GM23338 (cell line): ENCODE data around the gene MAFF. TPM values are rescaled to one million over a fixed set of nuclear protein-coding genes. Genes with fewer than 3 reads are reported as not detected.

Source experiments
- ATAC-seq: fragments of 200-7000 bp; cut with Tn5 transposase; 3 replicates; pipeline ENCODE4 v1.9.1; 2020
- DNase-seq: peaks from one replicate; pipeline ENCODE4 v3.0.0-alpha.2; 2015; ENCODE audit warnings: low spot score
- H2AFZ ChIP-seq: fragments of 200-600 bp; sonication (generic); 2 replicates; pipeline ENCODE4 v1.8.0; 2016; ENCODE audit warnings: antibody characterized with exemption, mild to moderate bottlenecking, moderate library complexity
- H3F3A ChIP-seq: fragments of 200-600 bp; sonication (generic); replicated peaks from 2 replicates; pipeline ENCODE4 v1.8.0; 2017; ENCODE audit warnings: antibody characterized with exemption, mixed run types, low read depth
- H3K27ac ChIP-seq: fragments of 200-600 bp; sonication (generic); 2 replicates; pipeline ENCODE4 v1.6.1; 2016; ENCODE audit warnings: low read depth
- H3K27me3 ChIP-seq: fragments of 200-600 bp; sonication (generic); 2 replicates; pipeline ENCODE4 v1.8.0; 2016; ENCODE audit warnings: mild to moderate bottlenecking, mixed run types, moderate library complexity; ENCODE audit not compliant: insufficient read depth
- H3K36me3 ChIP-seq: fragments of 200-600 bp; sonication (generic); 2 replicates; pipeline ENCODE4 v1.8.0; 2016; ENCODE audit warnings: mild to moderate bottlenecking; ENCODE audit not compliant: insufficient read depth
- H3K4me1 ChIP-seq: fragments of 200-600 bp; sonication (generic); 2 replicates; pipeline ENCODE4 v1.8.0; 2016; ENCODE audit warnings: mild to moderate bottlenecking, moderate library complexity; ENCODE audit not compliant: insufficient read depth
- H3K4me2 ChIP-seq: fragments of 200-600 bp; sonication (generic); 2 replicates; pipeline ENCODE4 v1.7.1; 2017; ENCODE audit warnings: mixed run types
- H3K4me3 ChIP-seq: fragments of 200-600 bp; sonication (generic); 2 replicates; pipeline ENCODE4 v1.6.1; 2016; ENCODE audit warnings: mixed run types
- H3K79me2 ChIP-seq: fragments of 200-600 bp; sonication (generic); replicated peaks from 2 replicates; pipeline ENCODE4 v1.8.0; 2017; ENCODE audit warnings: mild to moderate bottlenecking; ENCODE audit not compliant: insufficient read depth
- H3K9me2 ChIP-seq: fragments of 200-600 bp; sonication (generic); 2 replicates; pipeline ENCODE4 v1.8.0; 2017; ENCODE audit not compliant: insufficient read depth
- H4K20me1 ChIP-seq: fragments of 200-600 bp; sonication (generic); replicated peaks from 2 replicates; pipeline ENCODE4 v1.8.0; 2017; ENCODE audit warnings: mild to moderate bottlenecking; ENCODE audit not compliant: insufficient read depth
- H3K27ac Mint-ChIP-seq: 2 replicates; pipeline ENCODE4 v1.8.0; 2020; ENCODE audit warnings: inconsistent platforms, mild to moderate bottlenecking, moderate library complexity, mixed read lengths
- H3K27me3 Mint-ChIP-seq: 3 replicates; pipeline ENCODE4 v1.8.0; 2022; ENCODE audit warnings: low read depth, mild to moderate bottlenecking, moderate library complexity, mixed read lengths, inconsistent platforms; ENCODE audit not compliant: insufficient read depth, poor library complexity
- H3K36me3 Mint-ChIP-seq: 3 replicates; pipeline ENCODE4 v1.8.0; 2021; ENCODE audit warnings: low read depth, mild to moderate bottlenecking, inconsistent platforms, moderate library complexity, mixed read lengths
- H3K4me1 Mint-ChIP-seq: 3 replicates; pipeline ENCODE4 v1.8.0; 2020; ENCODE audit warnings: mild to moderate bottlenecking, inconsistent platforms, mixed read lengths
- H3K4me3 Mint-ChIP-seq: 3 replicates; pipeline ENCODE4 v1.8.0; 2021; ENCODE audit warnings: moderate library complexity, mild to moderate bottlenecking, inconsistent platforms, mixed read lengths
- H3K9me3 Mint-ChIP-seq: 3 replicates; pipeline ENCODE4 v1.8.0; 2020; ENCODE audit warnings: moderate library complexity, mild to moderate bottlenecking, inconsistent platforms, mixed read lengths
- EZH2 ChIP-seq: fragments of 200-600 bp; sonication (generic); IDR thresholded peaks from one replicate; pipeline ENCODE4 v1.8.0; 2017; ENCODE audit warnings: antibody characterized with exemption, mild to moderate bottlenecking, low read depth; ENCODE audit not compliant: unreplicated experiment
- EZH2phosphoT487 ChIP-seq: fragments of 200-600 bp; sonication (generic); IDR thresholded peaks from one replicate; pipeline ENCODE4 v1.8.1; 2018; ENCODE audit warnings: antibody characterized with exemption; ENCODE audit not compliant: unreplicated experiment
- JUNB ChIP-seq: IDR thresholded peaks from one replicate; pipeline ENCODE4 v1.6.1; 2016; ENCODE audit warnings: antibody characterized with exemption; ENCODE audit not compliant: unreplicated experiment
- POLR2AphosphoS5 ChIP-seq: IDR thresholded peaks from 2 replicates; pipeline ENCODE4 v1.6.1; 2016; ENCODE audit warnings: antibody characterized with exemption, low read depth
- STAT1 ChIP-seq: IDR thresholded peaks from one replicate; pipeline ENCODE4 v1.6.1; 2016; ENCODE audit warnings: antibody characterized with exemption; ENCODE audit not compliant: unreplicated experiment
- ZNF114 ChIP-seq: fragments of 250-450 bp; sonication (Bioruptor Pico); IDR thresholded peaks from 2 replicates; pipeline ENCODE4 v1.5.0; 2020; ENCODE audit warnings: mild to moderate bottlenecking, moderate library complexity
- polyA plus RNA-seq: library from polyadenylated mRNA; unstranded; fragments of >200 nt; fragmentation: Nextera tagmentation; extraction: Ambion mirVana; gene quantifications from 2 replicates; pipeline ENCODE4 v1.2.1, GENCODE V29; 2016
- total RNA-seq: library from RNA; depleted of rRNA; stranded (reverse); fragments of >200 nt; shearing (Covaris generic); gene quantifications from 2 replicates; pipeline ENCODE4 v1.2.3, GENCODE V29; 2014
- TF ChIP-seq, protein P1 (sequence below): fragments of 250-450 bp; sonication (Bioruptor Pico); IDR thresholded peaks from 2 replicates; pipeline ENCODE4 v1.5.0; 2020; ENCODE audit warnings: mild to moderate bottlenecking, moderate library complexity
- TF ChIP-seq, protein P2 (sequence below), 2 experiments: fragments of 200-600 bp in 1 of 2; sonication (generic) in 1 of 2; conservative IDR thresholded peaks; 2 replicates each; pipeline versions ENCODE4 v1.5.1 to v1.6.1; 2016 to 2017; ENCODE audit warnings: antibody characterized with exemption in 2 of 2, low read depth in 2 of 2, mild to moderate bottlenecking in 2 of 2, moderate library complexity in 1 of 2
- TF ChIP-seq, protein P3 (sequence below): IDR thresholded peaks from 2 replicates; pipeline ENCODE4 v1.6.1; 2016; ENCODE audit warnings: antibody characterized with exemption

MAFF gene
- total and polyA plus RNA-seq, 2 experiments from 2014 or later, result 2.2 to 8.9 TPM

DNA sequence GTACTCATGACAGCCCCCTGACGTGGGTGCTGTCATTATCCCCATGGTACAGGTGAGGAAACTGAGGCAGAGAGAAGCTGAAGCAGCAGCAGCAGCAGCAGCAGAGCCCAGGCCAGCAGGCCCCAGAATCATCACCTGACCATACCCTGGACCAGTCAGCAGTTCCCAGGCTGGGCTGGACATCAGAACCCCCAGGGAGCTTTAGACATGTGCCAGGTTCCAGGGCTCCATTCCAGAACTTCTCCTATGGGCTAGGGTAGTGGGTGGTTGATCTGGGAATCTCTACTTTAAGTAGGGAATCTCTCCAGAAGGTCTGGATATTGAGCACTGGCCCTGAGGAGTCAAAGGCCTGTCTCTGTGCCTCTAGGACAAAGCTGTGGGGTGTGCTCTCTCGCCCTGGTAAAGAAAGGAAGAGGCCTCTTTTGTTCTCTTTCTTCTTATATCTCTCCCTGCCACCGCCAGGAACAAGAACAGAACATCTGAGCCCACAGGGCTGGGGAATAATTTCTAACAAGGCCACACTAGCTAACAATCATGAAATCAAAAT lies 26.6 kb downstream of the MAFF start:
- peaks cover 27% of the 10 kb centered on the region for H3K36me3 Mint-ChIP-seq
- 0 out of 2 replicates have a peak overlapping the region, but pooled peaks have one; percentile 19 for H3K27ac ChIP-seq

More for the DNA sequence above, 26.6 kb downstream of the MAFF start:
- no peaks in the 10 kb centered on the region for H3K4me1 ChIP-seq
- no peak overlapping the region for H3K4me3 Mint-ChIP-seq
- H3K9me3 Mint-ChIP-seq, result no peaks in the 10 kb centered on the region; the same call in 2 of the 3 replicates
- no peaks in the 10 kb centered on the region for H3K79me2 ChIP-seq
- H4K20me1 ChIP-seq, result peaks cover 9% of the 10 kb centered on the region
- H3K4me2 ChIP-seq, result no peak overlapping the region
- no peaks in the 10 kb centered on the region for H3F3A ChIP-seq
- no peaks in the 10 kb centered on the region for H3K4me1 Mint-ChIP-seq
- peaks cover 6% of the 10 kb centered on the region for H3K27me3 Mint-ChIP-seq
- H3K36me3 ChIP-seq, result peaks cover 5% of the 10 kb centered on the region; the same call in 1 of the 2 replicates
- no peak for DNase-seq
- H3K27me3 ChIP-seq, result no peaks in the 10 kb centered on the region
- no peak overlapping the region for H3K27ac Mint-ChIP-seq
- H3K9me2 ChIP-seq, result no peaks in the 10 kb centered on the region
- H2AFZ ChIP-seq, result no peak overlapping the region
- no peak for ATAC-seq
- TF ChIP-seq, protein P1, sequence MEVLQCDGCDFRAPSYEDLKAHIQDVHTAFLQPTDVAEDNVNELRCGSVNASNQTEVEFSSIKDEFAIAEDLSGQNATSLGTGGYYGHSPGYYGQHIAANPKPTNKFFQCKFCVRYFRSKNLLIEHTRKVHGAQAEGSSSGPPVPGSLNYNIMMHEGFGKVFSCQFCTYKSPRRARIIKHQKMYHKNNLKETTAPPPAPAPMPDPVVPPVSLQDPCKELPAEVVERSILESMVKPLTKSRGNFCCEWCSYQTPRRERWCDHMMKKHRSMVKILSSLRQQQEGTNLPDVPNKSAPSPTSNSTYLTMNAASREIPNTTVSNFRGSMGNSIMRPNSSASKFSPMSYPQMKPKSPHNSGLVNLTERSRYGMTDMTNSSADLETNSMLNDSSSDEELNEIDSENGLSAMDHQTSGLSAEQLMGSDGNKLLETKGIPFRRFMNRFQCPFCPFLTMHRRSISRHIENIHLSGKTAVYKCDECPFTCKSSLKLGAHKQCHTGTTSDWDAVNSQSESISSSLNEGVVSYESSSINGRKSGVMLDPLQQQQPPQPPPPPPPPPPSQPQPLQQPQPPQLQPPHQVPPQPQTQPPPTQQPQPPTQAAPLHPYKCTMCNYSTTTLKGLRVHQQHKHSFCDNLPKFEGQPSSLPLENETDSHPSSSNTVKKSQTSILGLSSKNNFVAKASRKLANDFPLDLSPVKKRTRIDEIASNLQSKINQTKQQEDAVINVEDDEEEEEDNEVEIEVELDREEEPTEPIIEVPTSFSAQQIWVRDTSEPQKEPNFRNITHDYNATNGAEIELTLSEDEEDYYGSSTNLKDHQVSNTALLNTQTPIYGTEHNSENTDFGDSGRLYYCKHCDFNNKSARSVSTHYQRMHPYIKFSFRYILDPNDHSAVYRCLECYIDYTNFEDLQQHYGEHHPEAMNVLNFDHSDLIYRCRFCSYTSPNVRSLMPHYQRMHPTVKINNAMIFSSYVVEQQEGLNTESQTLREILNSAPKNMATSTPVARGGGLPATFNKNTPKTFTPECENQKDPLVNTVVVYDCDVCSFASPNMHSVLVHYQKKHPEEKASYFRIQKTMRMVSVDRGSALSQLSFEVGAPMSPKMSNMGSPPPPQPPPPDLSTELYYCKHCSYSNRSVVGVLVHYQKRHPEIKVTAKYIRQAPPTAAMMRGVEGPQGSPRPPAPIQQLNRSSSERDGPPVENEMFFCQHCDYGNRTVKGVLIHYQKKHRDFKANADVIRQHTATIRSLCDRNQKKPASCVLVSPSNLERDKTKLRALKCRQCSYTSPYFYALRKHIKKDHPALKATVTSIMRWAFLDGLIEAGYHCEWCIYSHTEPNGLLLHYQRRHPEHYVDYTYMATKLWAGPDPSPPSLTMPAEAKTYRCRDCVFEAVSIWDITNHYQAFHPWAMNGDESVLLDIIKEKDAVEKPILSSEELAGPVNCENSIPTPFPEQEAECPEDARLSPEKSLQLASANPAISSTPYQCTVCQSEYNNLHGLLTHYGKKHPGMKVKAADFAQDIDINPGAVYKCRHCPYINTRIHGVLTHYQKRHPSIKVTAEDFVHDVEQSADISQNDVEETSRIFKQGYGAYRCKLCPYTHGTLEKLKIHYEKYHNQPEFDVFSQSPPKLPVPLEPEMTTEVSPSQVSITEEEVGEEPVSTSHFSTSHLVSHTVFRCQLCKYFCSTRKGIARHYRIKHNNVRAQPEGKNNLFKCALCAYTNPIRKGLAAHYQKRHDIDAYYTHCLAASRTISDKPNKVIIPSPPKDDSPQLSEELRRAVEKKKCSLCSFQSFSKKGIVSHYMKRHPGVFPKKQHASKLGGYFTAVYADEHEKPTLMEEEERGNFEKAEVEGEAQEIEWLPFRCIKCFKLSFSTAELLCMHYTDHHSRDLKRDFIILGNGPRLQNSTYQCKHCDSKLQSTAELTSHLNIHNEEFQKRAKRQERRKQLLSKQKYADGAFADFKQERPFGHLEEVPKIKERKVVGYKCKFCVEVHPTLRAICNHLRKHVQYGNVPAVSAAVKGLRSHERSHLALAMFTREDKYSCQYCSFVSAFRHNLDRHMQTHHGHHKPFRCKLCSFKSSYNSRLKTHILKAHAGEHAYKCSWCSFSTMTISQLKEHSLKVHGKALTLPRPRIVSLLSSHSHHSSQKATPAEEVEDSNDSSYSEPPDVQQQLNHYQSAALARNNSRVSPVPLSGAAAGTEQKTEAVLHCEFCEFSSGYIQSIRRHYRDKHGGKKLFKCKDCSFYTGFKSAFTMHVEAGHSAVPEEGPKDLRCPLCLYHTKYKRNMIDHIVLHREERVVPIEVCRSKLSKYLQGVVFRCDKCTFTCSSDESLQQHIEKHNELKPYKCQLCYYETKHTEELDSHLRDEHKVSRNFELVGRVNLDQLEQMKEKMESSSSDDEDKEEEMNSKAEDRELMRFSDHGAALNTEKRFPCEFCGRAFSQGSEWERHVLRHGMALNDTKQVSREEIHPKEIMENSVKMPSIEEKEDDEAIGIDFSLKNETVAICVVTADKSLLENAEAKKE (CRISPR knock-in tag), result no peak
- TF ChIP-seq POLR2AphosphoS5, result no peak
- TF ChIP-seq, protein P2, sequence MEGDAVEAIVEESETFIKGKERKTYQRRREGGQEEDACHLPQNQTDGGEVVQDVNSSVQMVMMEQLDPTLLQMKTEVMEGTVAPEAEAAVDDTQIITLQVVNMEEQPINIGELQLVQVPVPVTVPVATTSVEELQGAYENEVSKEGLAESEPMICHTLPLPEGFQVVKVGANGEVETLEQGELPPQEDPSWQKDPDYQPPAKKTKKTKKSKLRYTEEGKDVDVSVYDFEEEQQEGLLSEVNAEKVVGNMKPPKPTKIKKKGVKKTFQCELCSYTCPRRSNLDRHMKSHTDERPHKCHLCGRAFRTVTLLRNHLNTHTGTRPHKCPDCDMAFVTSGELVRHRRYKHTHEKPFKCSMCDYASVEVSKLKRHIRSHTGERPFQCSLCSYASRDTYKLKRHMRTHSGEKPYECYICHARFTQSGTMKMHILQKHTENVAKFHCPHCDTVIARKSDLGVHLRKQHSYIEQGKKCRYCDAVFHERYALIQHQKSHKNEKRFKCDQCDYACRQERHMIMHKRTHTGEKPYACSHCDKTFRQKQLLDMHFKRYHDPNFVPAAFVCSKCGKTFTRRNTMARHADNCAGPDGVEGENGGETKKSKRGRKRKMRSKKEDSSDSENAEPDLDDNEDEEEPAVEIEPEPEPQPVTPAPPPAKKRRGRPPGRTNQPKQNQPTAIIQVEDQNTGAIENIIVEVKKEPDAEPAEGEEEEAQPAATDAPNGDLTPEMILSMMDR (conservative IDR thresholded peaks at IDR 0.05; ENCODE audit: low read depth in 2 of 2), result no peak
- TF ChIP-seq JUNB, result no peak
- TF ChIP-seq ZNF114 (CRISPR knock-in tag), result no peak
- TF ChIP-seq, protein P3, sequence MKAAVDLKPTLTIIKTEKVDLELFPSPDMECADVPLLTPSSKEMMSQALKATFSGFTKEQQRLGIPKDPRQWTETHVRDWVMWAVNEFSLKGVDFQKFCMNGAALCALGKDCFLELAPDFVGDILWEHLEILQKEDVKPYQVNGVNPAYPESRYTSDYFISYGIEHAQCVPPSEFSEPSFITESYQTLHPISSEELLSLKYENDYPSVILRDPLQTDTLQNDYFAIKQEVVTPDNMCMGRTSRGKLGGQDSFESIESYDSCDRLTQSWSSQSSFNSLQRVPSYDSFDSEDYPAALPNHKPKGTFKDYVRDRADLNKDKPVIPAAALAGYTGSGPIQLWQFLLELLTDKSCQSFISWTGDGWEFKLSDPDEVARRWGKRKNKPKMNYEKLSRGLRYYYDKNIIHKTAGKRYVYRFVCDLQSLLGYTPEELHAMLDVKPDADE, result no peak
- TF ChIP-seq EZH2, result no peak
- TF ChIP-seq EZH2phosphoT487, result no peak
- TF ChIP-seq STAT1, result no peak
- no peak overlapping the region for H3K4me3 ChIP-seq
